Inflammatory macrophage (primary cell): ENCODE results near the gene COPS9.

ENCODE experiments used
- DNase-seq, 2 donors: peaks; one replicate each; pipeline ENCODE4 v3.0.0-alpha.2; 2020 to 2022
- total RNA-seq, 18 experiments: gene quantifications; one replicate each; lab custom pipeline; 2026; ENCODE audit warnings: mixed read lengths in 6 of 18, inconsistent platforms in 2 of 18; lab: John Stamatoyannopoulos, UW

COPS9 gene
- total RNA-seq: 18.5 to 45.2 (median 30.3) reads per million in 18 experiments

DNA sequence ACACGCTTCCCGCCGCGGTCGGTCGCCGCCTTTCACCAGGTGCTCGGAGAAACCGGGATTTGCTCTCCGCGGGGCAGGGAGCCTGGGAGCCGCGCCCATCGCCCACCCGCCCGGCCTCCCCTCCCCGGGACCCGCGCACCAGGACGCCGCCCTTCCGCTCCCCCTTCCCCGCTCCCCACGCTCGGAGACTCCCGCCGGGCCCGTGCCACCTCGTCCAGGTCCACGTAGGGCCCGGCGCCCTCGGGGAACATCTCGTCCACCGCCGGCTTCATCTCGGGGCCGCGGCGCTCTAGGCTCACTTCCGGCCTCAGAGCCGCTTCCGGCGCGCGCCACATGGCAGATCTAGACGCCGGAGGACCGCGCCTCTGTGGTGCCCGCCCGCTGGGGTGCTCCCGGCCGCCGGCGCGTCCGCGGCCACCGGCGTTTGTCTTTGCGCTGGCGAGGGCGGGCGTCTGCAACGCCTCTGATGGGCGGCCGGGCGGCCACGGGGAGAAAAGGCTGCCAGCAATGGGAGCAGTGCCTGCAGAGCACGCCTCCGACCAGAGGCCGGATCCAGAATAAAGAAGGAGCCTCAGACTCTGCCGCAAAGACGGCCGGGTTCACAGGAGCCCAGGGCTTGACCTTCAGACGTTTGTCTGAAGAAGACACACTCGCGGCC lies at the start of gene COPS9:
Gene COPS9, minus strand, starts transcription at position 293 of the 658 bp plus-strand sequence. Its CDS starts 21 bp downstream, at position 272.
- DNase-seq: peak; percentile 85 to 90

DNA sequence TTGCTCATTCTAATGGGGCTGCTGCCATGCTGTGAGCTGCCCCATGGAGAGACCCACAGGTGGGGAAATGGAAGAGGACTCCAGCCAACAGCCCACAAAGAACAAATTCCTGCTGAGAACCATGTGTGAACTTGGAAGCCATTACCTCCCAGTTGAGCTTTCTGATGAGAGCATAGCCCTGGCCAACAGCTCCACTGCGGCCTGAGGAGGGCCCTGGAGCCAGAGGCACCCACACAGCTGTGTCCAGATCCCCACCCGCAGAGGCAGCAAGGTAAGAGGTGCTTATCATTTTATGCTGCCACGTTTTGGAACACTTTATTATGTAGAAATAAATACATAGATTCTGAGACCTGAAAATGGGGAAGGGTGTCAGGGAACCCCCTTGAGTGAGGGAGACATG lies 48.6 kb upstream of the COPS9 start:
- no peak for DNase-seq

DNA sequence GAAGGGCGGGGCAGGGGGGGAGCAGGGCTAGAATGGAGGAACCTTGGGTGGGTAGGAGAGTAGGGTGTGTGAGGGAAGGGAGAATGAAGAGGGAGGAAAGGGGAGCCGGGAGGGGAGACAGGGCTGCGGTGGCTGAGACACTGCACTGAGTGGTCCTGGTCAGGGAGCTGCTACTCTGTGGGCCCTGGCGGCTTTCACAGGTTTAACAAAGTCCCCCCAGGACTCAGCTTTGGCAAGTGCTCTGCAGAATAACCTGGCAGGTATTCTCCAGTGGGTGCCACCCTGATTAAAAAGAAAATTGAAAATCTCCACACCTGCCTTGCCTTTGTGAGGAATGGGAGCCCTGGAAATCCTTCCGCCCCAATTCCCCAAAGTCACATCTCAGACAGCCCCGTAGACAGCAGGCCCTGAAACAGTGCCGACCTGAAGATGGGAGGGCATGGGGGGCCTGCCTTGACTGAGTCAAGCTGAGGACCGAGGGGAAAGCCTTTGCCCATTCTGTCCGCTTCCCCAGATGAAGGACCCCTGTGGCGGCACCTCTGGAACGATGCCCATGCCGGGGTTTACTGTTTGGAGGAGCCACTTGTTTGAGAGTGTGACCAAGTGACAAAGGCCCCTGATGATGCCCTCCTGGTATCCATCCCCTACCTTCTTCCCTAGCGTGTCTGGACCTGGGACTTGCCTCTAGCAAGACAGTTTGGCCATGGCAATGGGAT lies 47.9 kb upstream of the COPS9 start:
- no peak for DNase-seq

DNA sequence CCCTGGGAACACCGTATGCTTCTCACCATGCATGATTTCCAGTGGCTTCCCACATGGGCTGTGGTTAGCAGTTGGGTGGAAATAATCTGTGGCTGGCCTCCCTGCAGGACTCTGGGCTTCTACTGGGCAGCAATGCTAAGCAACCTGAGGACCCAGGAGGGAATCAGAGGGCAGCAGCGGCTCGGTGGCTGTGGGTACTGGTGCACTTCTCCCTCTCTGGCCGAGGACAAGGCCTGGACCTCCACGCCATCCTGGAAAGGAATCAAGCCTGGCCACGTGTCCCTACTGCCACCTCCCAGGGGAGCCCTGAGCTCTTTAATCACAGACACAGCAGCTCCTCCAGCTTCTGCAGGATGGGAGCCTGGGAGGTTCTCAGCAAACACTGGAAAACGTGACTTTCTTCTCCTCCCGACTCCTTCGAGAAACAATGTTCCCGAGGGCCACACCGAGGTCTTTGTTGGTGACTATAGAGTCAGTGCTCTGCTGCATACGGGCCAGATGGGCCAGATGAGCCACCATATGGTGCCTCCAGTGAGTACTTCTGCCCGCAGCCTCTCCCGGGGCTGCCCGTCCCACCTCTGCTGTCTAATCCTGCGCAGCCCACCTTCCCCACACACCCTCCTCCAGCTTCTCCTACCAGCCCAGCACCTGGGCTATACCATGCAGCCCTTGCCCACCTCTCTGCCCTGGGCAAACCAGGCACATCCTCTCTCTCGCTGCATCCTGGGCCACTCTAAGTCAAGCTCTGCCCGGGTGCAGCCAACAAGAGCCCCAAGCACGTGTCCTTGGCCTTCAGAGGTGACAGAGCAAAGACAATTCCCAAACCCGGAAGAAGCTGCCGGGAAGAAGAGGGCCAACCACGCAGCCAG lies 47.1 kb upstream of the COPS9 start:
- no peak for DNase-seq

DNA sequence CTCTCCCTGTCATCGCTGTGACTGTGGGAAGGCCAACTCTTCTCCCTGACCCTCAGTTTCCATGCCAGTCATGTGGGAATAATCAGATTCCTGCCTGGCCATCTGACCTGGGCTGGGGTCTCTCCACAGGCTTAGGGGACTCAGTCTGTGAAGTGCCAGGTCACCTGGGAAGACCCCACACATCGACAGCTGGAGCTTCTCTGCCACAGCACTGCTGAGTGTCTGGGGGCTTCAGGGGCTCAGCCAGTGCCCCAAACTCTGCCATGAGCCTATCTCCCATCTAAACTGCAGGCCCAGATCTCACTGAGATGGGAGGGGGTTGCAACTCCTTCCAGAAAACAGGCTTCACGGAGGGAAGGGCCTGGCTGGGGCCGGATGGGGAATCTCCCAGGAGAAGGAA lies 46.4 kb upstream of the COPS9 start:
- DNase-seq: no peak

DNA sequence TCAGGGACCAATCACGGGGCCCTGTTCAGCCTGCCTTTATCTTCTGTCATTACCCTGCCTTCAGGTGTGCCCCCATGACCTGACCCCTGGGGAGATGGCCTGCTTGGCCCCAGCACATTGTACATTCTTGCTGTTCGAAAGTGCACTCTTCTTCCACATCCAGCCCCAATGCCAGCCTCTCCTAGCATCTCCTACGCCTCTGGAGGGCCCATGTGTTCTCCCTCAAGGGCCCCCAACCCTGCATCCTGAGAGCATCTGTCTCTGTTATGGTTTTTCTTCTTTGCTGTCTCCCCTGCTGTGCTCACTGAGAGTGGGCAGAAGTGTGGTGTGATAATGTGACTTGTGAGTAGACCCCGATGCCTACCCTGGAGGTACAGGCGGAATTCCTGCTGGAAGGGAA lies 45.9 kb upstream of the COPS9 start:
- no peak for DNase-seq

DNA sequence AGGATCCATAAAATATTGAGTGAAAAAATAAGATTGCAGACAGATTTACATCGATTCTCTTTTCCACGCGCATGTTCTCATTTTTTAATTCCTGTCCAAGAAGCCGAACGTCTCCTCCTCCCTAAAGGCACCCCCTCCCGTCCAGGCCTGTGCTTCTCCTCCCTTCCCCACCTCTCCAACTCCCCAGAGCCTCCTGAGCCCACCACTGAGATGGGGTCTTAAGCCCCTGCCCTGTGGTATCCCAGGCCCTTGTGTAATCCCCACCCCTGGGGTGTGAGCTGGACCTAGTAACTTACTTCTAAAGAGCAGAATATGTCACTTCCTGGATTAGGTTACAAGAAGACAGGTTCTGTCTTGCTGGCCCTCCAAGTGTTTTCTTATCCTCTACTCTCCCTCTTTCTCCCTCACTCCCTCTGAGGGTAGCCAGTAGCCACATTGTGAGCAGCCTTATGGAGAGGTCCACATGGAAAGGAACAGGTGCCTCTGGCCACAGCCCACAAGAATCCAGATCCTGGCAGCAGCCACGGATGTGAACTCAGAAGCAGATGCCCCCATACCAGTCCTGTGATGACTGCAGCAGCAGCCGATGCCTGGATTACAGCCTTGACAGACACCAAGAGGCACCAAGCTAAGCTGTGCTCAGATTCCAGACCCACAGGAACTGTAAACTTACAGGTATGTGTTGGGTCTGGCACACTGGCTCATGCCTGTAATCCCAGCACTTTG lies 44.0 kb upstream of the COPS9 start:
- DNase-seq: no peak

DNA sequence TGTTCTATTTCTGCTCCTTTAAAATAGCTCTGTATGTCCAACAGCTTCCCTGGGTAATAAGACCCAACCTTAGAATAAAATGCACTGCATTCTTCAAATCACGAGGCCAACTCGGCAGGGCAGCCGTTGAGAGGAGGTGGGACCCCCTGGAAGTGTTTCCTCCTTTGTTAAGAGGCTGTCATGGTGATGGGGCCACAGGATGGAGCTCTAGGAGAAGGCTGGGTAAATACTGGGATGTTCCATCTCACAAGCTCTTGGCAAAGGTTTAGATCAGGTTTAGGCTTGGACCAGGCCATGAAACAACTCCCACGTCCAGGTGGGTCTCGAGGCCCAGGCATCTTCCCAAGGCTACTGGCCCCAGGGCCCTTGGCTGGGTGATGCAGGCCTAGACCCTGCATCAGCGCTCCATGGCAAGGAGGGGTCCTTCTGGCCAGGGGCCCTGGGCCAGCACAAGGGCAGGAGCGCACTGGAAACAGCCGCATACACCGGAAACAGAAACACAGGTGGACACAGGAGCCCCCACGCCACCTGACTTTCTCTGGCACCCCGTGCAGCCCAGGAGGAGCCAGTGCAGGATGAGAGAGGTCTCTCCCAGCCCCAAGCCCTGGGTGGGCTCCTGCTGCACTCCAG lies 43.2 kb upstream of the COPS9 start:
- no peak for DNase-seq

DNA sequence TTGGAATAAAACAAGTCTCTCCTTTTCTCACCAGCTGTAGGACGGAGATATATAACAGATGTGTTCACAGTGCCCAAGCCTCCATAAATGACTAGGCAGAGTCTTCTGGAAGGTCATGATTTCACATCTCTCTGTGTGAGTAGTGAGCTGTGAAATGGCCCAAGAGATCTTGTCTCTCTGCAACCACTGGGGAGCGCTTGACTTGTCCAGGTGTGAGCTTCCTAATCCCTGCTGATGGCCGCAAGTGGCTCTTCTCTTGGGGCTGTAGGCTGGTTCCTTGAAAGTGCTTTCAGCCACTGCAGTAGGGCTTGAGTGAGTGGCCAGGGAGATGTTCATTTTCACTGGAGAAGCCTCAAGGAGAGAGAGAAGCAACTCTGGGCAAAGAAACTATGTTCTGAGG lies 42.5 kb upstream of the COPS9 start:
- no peak for DNase-seq

DNA sequence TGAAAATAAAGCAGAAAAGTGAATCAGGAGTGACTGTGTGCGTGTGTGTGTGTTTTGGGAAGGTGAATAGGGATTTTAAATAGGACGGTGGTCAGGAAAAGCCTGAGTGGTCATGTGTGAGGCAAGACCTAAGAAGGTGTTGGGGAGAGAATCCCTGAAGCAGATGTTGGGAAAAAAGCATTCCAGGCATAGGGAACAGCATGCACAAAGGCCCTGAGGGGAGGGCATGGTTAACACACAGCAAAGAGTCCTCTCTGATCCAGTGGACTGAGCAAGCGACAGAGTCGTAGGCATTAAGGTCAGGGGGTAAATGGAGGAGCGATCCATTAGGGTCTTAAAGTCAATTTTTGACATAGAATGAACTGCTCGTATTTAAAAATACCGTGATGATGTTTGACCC lies 38.4 kb upstream of the COPS9 start:
- DNase-seq: no peak

DNA sequence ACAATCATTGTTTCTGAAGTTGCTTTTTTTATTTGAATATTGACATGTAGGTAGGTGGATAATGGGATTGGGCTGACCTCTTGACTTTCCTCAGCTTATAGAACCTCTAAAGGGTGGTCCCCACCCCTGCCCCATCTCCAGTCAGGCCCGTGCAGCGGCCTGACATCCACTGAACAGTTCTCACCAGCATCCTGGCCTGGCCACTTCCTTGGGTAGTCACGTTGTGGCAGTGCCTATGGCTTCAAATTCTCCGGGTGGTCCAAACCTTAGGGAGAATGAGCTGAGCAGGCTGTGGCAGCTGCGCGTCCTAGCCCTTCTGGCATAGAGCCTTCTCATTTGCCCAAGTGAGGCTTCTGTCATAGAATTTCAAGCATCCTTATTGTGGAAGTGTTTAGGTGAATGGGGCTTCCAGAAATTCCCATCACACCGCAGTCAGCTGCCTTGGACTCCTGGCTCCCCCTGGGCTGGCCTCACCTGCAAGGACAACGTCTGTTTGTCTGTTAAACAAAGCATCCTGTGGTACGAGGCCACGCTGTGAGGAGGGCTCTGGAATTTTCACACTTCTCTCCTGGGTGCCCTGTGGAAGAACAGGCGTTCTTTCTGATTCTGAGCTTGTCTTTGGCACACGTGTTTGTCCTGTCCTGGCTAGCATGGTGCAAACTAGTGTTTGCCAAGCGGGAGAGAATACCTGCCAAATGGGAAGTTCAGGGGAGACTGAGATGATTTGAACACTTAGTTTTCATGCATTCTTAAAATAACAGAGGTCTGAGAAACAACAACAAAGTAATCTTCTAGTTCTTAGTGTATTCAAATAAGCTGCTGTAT lies 36.2 kb upstream of the COPS9 start:
- DNase-seq: no peak

DNA sequence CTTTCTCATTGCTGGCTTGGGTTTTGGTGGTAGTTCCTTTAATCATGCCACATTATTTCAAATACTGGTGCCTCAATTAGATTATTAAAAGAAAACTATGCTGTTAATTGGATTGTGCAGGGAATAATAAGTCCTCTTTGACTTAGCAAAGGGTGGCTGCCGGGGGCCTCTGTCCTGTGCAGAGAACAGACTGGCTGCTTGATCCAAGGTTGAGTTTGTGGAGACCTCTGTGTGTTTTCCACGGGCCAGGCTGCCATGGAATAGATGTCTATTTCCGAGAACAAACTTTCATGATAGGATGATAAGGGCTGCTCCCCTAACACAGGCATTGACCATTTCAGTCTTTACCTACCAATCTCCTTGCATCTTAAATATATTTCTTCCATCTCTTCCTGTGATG lies 34.8 kb upstream of the COPS9 start:
- DNase-seq: no peak

DNA sequence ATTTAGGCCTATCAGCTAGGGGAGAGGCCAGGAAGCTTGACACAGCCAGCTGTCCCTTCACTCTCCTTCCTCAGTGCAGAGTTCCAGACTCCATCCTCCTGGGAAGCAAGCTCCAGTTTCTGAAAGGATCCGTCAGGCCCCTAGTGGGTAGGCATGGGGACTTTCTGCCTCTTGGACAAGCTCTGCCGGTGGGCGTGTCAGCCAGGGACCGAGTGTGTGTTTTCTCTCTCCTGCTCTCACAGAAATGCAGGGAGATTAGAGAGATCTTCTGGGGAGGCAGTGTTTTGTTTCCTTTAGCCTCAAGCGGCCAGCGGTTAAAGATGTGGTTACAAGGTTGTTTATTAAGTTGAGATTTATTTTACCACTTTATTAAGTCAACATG lies 34.2 kb upstream of the COPS9 start:
- DNase-seq: no peak

DNA sequence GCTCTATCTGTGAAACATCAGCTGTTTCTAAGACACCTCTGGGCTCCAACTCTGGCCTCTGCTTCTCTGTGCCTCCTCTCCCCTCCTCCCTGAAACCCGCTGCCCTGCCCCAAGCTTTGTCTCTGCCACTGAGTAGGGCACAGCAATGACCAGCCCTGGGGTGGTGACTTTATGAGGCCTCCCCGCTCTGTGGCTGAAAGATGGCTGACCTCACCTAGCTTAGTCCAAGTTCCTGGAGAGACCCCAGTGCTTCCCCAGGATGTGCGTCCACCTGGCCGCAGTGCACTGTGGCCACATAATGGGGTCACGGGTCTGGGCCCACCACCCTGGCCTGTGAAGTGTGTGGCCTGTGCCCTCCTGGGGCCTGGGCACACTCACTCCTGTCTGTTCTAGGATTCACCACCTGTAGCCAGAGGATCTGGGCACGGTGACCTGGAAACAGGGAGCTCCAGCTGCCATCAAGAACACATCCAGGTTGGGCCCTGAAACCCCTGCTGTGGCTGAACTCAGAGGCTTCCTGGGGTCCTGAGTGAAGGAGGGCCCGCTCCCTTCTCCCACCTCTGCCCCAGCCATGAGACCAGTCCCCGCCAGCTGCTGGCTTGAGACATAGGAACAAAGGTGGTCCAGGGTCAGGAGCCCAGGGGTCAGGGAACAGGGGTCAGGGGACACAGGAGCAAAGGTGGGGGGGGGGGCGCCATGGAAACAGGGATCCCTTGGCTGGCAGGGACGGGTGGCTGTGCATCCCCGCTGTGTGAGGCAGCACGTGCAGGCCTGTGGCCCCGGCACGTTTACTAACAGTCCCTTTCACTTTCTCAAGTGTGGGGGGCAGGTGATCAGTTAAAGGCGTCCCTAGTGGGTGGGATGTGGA lies 33.6 kb upstream of the COPS9 start:
- DNase-seq: no peak

DNA sequence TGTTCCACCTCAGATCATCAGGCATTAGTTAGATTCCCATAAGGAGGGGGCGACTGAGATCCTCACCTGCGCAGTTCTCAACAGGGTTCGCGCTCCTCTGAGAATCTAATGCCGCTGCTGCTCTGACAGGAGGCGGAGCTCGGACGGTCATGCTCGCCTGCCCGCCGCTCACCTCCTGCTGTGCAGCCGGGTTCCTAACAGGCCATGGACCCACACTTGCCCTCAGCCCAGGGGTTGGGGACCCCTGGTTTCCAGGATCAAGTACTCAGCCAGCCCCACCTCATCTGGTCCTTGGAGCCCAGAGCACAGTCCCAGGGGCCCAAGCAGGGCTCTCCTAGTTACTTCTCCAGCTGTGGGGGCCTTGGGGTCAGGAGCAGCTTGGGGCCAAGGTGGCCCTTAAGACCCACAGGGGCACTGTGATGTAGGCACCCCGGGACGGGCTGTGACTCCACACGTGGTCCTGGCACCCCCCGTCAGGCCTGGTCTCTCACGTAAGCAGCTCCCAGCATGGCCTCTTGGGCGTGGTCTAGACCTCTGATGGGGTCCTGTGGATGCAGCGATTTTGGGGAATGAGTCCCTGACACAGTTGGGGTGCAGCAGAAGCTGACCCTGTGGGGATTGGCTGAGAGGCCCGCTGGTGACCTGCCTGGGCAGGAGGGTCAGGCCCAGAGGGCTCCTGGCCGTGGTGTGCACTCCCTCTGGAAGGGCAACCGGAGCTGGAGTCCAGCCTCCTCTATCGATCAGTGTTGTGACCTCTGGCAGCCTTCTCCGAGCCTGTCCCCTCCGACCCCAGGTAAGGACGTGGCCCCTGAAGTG lies 32.6 kb upstream of the COPS9 start:
- DNase-seq: no peak

DNA sequence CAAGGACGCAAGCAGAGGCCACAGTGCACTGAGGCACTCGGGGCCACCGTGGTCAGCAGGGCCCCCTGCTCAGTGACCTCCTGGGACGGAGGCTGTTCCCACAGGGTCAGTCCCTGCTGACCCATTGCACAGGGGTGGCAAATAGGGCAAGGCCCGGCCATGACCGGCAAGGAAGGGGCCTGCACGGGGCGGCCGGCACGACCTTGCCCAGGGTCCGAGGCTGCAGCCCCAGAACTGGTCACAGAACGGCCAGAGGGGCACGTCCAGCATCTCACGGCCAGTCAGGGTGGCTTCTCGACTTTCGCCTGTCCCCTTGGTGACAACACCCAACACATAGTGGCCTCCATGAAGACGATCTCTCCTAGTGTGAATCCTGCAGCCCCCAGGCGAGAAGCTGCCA lies 31.9 kb upstream of the COPS9 start:
- no peak for DNase-seq

DNA sequence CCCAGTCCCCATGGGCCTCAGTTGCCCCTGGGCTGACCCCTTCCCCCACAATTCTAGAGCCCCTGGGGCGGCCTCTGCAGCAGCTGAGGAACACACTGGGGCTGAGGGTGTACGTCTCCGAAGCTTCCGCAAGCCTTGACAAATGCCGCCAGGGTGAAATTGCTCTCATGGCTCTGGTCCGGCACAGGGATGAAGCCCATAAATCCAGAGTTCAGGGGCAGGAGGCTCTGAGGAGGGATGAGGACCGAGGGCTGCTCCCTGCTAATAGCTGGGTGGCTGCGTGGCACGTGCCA lies 31.4 kb upstream of the COPS9 start:
- no peak for DNase-seq

DNA sequence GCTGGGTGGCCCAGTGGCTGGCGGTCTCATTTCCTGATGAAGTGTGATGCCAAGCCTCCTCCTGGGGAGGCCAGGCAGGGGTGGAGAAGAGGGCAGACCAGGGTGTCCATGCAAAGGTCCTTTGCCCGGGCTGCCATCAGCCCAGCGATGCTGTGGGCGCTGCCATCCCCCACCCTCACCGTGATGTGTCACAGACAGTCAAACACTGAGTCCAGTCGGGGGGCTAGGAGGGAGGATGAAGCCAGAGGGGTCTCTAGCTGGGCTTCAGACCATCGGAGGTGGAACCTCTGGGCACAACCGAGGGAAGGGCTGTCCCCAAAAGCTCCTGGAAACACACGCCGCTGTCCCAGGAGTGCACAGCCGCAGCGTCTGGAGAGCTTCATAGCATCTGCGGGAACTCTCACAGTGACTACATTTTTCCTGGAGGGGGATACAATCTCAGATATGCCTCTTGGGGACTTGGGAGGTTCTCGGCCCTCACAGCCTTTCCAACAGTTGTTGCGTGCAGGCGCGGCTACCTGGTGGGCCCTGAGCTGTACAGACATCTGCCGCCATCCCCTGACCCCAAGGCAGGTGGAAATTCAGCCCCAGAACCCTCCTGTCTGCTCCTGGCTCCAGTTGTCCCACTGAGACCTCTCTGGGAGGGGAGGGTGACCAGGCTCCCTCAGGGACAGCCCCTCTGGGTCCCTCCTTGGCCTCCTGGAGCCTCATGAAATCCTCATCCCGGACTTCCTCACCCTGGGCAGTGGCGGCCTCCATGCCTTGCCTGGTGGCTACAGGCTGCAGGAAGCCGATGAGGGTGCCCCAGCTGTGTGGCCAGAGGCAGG lies 30.9 kb upstream of the COPS9 start:
- no peak for DNase-seq

DNA sequence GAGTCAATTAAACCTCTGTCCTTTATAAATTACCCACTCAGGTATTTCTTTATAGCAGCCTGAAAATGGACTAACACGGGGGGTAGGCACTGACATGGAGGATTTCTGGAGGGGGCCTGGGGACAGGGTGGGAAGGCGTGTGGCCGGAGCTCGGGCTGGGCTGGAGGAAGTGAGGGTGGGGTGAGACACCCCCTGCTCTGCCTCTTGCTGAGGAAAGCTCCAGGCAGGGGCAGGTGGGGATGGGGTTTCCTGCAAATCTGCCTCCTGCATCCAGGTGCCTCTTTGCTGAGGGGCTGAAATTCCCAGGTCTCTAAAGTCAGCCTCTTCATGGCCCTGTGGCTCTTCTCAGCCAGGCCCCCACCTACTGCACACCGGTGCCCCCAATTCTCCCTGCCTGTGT lies 30.1 kb upstream of the COPS9 start:
- no peak for DNase-seq
